Measurements from ENCODE around the gene DNAH10. TPM values are rescaled to one million over a fixed set of nuclear protein-coding genes. Genes with fewer than 3 reads are reported as not detected.

The DNAH10 gene
- total RNA-seq, 1 experiment from 2014 or later = not detected

- H3K36me3 ChIP-seq (ENCODE audit: low read depth) = no peaks in the 10 kb centered on the region
- CTCF ChIA-PET = no interaction called here
Measured at GRCh38 chr12:123815968-123816367, 53.9 kb downstream of the DNAH10 start.

GRCh38 chr12:123816896-123817537 is 54.9 kb downstream of the DNAH10 start:
- Histone ChIP-seq H3K9me3 (ENCODE audit: insufficient read depth, low read depth) (no peaks in the 10 kb centered on the region), H3K9me2 (ENCODE audit: insufficient read depth) (no peaks in the 10 kb centered on the region), H4K20me1 (ENCODE audit: insufficient read depth) (no peaks in the 10 kb centered on the region), H3K27ac (no peak overlapping the region), H3K4me2 (no peak overlapping the region), H3K4me1 (replicated peaks; ENCODE audit: insufficient read depth) (no peaks in the 10 kb centered on the region), H3K4me3 (no peak overlapping the region), H2AFZ (no peak overlapping the region), H3K27me3 (ENCODE audit: insufficient read depth, low read depth) (peaks cover 24% of the 10 kb centered on the region), H3F3A (ENCODE audit: insufficient read depth, low read depth) (no peaks in the 10 kb centered on the region), H3K36me3 (ENCODE audit: low read depth) (no peaks in the 10 kb centered on the region), H3K79me2 (ENCODE audit: low read depth) (no peaks in the 10 kb centered on the region)
- ChIA-PET POLR2A (ENCODE audit: unreplicated experiment) (no interaction called here), CTCF (no interaction called here)
- BruUV-seq (replicated peaks) = no TSS peak
- TF ChIP-seq CTCF (conservative IDR thresholded peaks at IDR 0.05) (no peak), EZH2 (IDR thresholded peaks at IDR 0.05; ENCODE audit: low read depth) (no peak)
- DNase-seq = no peak
- intact Hi-C loops (cut with micrococcal nuclease; ENCODE audit: unreplicated experiment) = no loop called here

More at GRCh38 chr12:123815968-123816367, 53.9 kb downstream of the DNAH10 start:
- no peaks in the 10 kb centered on the region for H3K9me2 ChIP-seq (ENCODE audit: insufficient read depth)
- H3K27ac ChIP-seq = no peak overlapping the region
- no peaks in the 10 kb centered on the region for H4K20me1 ChIP-seq (ENCODE audit: insufficient read depth)
- H3K27me3 ChIP-seq (ENCODE audit: insufficient read depth, low read depth) = peaks cover 15% of the 10 kb centered on the region
- TF ChIP-seq EZH2 (IDR thresholded peaks at IDR 0.05; ENCODE audit: low read depth) (no peak), CTCF (conservative IDR thresholded peaks at IDR 0.05) (no peak)
- POLR2A ChIA-PET (ENCODE audit: unreplicated experiment) = no interaction called here
- no TSS peak for BruUV-seq (replicated peaks)
- H3K4me3 ChIP-seq = no peak overlapping the region
- H3F3A ChIP-seq (ENCODE audit: insufficient read depth, low read depth) = no peaks in the 10 kb centered on the region
- H3K79me2 ChIP-seq (ENCODE audit: low read depth) = no peaks in the 10 kb centered on the region
- no peak overlapping the region for H2AFZ ChIP-seq
- H3K4me2 ChIP-seq = no peak overlapping the region
- intact Hi-C loops (cut with micrococcal nuclease; ENCODE audit: unreplicated experiment) = no loop called here
- DNase-seq = no peak
- no peaks in the 10 kb centered on the region for H3K9me3 ChIP-seq (ENCODE audit: insufficient read depth, low read depth)
- no peaks in the 10 kb centered on the region for H3K4me1 ChIP-seq (replicated peaks; ENCODE audit: insufficient read depth)

- BruUV-seq (replicated peaks) = no TSS peak
- no peaks in the 10 kb centered on the region for H3K4me1 ChIP-seq (replicated peaks; ENCODE audit: insufficient read depth)
- POLR2A ChIA-PET (ENCODE audit: unreplicated experiment) = no interaction called here
Measured at GRCh38 chr12:123822804-123823203, 60.7 kb downstream of the DNAH10 start.

More at GRCh38 chr12:123822804-123823203, 60.7 kb downstream of the DNAH10 start:
- no peak for DNase-seq
- Histone ChIP-seq H3K4me3 (no peak overlapping the region), H3K79me2 (ENCODE audit: low read depth) (no peaks in the 10 kb centered on the region), H2AFZ (no peak overlapping the region), H3F3A (ENCODE audit: insufficient read depth, low read depth) (no peaks in the 10 kb centered on the region), H4K20me1 (ENCODE audit: insufficient read depth) (no peaks in the 10 kb centered on the region), H3K27me3 (ENCODE audit: insufficient read depth, low read depth) (peaks cover 75% of the 10 kb centered on the region), H3K27ac (no peak overlapping the region), H3K4me2 (no peak overlapping the region), H3K9me3 (ENCODE audit: insufficient read depth, low read depth) (no peaks in the 10 kb centered on the region), H3K9me2 (ENCODE audit: insufficient read depth) (no peaks in the 10 kb centered on the region), H3K36me3 (ENCODE audit: low read depth) (no peaks in the 10 kb centered on the region)
- intact Hi-C loops (cut with micrococcal nuclease; ENCODE audit: unreplicated experiment) = no loop called here
- TF ChIP-seq CTCF (conservative IDR thresholded peaks at IDR 0.05) (no peak), EZH2 (IDR thresholded peaks at IDR 0.05; ENCODE audit: low read depth) (no peak)
- CTCF ChIA-PET = no interaction called here
